ENCODE results near the gene SLC7A14.

Gene SLC7A14

DNA sequence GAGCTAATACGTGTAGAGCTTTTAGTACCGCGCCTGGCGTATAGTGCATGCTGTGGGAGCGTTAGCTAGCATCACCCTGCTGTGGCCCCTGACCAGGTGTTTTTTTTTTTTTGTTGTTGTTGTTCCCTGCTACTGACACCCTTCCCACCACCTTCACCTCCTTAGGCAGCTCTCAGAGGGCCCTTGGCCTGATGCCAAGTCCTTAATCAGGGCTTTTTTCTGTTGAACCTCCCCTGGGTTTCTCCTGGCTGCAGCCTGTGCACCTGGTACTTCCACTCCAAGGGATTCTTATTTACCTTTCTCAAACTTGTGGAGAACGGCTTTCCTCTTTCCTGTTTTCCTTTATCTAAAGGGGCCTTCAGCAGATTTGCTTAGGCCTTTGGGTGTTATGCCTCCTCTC is 53.3 kb downstream of the SLC7A14 start:
- TF ChIP-seq, protein P1, sequence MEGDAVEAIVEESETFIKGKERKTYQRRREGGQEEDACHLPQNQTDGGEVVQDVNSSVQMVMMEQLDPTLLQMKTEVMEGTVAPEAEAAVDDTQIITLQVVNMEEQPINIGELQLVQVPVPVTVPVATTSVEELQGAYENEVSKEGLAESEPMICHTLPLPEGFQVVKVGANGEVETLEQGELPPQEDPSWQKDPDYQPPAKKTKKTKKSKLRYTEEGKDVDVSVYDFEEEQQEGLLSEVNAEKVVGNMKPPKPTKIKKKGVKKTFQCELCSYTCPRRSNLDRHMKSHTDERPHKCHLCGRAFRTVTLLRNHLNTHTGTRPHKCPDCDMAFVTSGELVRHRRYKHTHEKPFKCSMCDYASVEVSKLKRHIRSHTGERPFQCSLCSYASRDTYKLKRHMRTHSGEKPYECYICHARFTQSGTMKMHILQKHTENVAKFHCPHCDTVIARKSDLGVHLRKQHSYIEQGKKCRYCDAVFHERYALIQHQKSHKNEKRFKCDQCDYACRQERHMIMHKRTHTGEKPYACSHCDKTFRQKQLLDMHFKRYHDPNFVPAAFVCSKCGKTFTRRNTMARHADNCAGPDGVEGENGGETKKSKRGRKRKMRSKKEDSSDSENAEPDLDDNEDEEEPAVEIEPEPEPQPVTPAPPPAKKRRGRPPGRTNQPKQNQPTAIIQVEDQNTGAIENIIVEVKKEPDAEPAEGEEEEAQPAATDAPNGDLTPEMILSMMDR (IDR thresholded peaks at IDR 0.05) = no peak

DNA sequence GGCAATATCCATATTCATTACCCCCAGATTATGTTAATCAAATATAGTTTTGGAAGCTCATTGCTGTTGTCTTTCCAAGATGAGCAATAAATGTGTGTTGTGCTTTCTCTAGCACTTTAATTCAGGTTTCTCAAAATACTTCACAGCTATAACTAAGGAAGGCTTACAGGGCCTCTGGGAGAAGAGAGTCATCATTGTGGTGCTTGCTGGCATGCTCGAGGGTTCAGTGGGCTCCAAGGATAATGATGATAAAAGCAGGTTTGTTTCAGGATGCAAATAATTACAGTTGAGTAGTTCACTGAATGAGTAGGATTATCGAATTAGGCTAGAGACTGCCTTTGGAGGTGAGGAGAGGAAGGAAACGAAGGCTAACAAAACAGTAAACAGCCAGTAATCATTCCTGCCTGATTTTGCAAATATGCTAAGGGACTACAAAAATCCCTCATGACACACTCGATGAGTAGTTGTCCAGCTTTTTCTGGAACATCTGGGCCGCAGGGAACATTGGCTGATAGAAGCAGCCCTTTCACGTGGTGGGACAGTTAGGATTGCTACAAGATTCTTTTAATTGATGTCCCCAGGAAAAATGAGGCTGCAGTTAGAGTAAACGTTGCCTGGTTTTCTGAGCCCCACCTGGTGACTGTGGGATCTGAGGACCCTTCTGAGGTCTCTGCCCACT is 54.1 kb downstream of the SLC7A14 start:
- TF ChIP-seq, protein P1 (IDR thresholded peaks at IDR 0.05) = no peak

DNA sequence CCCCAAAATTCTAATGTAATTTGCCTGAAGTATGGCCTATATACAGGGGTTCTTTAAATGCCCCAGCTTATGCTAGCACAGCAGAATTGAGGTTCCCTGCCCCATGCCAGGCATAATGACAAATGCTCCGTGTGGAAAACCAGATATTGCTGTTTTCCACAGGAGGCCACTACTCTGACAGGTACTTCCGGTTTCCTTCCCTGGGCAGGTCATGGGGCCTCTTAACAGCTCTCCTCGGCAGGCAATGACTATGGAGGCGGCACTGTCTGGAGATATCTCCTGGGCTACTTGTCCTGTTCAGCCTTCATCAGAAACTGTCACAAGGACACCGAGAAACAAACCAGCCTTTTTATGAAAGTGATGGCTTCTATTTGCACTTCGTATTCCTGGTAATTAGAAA is 54.8 kb downstream of the SLC7A14 start:
- TF ChIP-seq, protein P1 (IDR thresholded peaks at IDR 0.05) = no peak

DNA sequence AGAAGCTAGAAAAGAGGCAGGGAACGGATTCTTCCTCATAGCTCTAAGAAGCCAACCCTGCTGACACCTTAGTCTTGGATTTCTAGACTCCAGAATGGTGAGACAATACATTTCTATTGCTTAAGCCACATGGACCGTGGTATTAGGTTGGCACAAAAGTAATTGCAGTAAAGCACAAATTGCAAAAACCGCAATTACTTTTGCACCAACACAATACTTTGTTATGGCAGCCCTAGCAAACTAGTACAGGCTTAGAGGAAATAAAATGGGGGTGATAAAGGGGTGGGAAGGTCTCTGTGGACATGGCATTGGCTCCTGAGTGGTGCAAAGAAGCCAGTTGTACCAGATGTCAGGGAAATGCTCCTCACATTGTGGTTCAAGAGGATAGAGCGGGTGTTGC is 56.0 kb downstream of the SLC7A14 start:
- TF ChIP-seq, protein P1 (IDR thresholded peaks at IDR 0.05) = no peak

DNA sequence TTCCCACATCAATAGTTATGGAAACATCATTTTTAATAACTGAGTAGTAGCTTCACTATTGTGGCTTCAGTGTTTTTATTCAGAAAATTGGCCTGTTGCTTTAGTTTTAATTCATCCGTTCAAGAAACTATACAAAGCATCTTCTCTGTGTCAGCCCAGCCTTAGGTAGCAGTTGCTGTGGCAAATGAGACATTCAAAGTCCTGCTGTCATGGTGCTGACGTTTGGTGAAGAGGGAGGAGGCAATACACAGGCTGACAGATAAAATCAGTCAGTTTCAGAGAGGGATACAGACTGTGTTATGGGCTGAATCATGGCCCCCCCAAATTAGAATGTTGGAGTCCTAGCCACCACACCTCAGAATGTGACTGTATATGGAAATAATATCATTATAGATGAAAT is 56.5 kb downstream of the SLC7A14 start:
- TF ChIP-seq, protein P1 (IDR thresholded peaks at IDR 0.05) = no peak

DNA sequence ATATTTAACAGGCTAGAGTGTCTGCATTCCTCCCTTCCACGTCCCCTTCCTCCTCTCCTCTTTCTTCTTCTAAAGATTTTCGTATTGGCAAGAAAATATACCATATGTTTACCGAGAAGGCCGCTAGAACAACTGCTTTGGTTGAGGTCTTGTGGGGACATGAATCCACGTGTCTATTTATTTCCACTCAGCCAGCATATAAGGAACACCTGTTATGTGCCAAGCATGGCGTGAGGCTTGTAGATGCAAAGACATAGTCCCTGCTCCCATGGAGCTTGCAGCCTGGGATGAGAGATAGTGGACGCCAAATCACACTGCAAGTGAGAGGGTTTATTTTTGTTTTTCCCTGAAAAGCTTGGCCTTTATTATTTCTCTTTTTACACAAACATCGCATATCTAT is 57.1 kb downstream of the SLC7A14 start:
- TF ChIP-seq, protein P1 (IDR thresholded peaks at IDR 0.05) = no peak

DNA sequence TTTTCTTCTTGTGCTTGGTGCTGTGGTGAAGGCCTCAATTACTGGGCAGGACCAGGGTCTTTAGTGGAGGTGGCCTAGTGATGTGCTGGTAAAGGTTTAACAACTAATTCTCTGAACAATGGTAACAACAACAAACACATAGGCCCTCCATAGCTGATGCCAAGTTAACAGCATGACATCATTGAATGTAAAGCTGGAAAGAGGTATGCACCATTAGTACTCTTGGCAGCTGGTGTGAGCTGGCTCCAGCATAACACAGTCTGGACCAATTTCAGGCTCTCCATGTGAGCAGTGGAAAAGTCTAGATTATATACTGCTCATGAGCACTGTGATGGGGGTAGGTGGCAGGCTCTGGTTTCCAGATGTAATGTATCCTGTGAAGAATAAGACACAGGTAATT is 61.8 kb downstream of the SLC7A14 start:
- TF ChIP-seq, protein P1 (IDR thresholded peaks at IDR 0.05) = no peak

DNA sequence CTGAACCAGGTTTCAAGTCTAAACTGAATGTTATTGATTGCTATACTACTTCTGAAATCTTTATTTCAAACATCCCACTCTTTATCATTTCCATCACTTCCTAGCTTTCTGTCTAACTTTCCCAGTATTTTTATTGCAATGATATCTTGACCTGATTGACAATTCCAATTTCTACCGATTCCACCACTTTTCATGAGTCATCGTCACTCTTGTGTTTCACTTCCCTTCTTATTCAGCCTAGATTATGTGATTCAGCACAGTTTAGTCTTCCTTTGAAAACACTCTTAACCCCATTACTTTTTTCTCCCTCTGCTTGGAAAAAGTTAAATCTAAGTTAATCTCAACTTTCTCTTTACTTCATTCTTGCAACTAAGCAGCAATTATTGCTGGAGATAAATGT is 62.6 kb downstream of the SLC7A14 start:
- TF ChIP-seq, protein P1 (IDR thresholded peaks at IDR 0.05) = no peak

Measured in LNCAP (cell line).